NCI-H187 treated with DMSO at 0.1 percent for 48 hours (cell line): ENCODE measurements around the gene FNDC3A.
"Not testable (repeated sequence)": the region's sequence is repeated elsewhere in the genome, so short reads cannot be mapped to it uniquely, and the experiment has no call there.

ENCODE experiments used
- DNase-seq: peaks from one replicate; lab custom pipeline; 2025; lab: John Stamatoyannopoulos, UW

FNDC3A gene

GRCh38 chr13:49082653-49083536, 107.2 kb downstream of the FNDC3A start:
- DNase-seq, result no peak

GRCh38 chr13:49084961-49085360, 109.2 kb downstream of the FNDC3A start:
- no peak for DNase-seq

- DNase-seq, result no peak
These were observed 111.0 kb downstream of the FNDC3A start for GRCh38 chr13:49086722-49087121.

GRCh38 chr13:49093376-49093775, 117.7 kb downstream of the FNDC3A start:
- DNase-seq, result no peak

- no peak for DNase-seq
These were observed 121.7 kb downstream of the FNDC3A start for GRCh38 chr13:49097374-49097773.

- no peak for DNase-seq
These were observed 122.5 kb downstream of the FNDC3A start for GRCh38 chr13:49098198-49098597.

- DNase-seq, result no peak
These were observed 123.2 kb downstream of the FNDC3A start for GRCh38 chr13:49098771-49099512.

GRCh38 chr13:49099513-49099877, 123.8 kb downstream of the FNDC3A start:
- DNase-seq, result no peak

- DNase-seq, result no peak
These were observed 125.2 kb downstream of the FNDC3A start for GRCh38 chr13:49100637-49101570.

GRCh38 chr13:49108196-49108595, 132.5 kb downstream of the FNDC3A start:
- DNase-seq, result no peak

GRCh38 chr13:49110122-49110912, 134.6 kb downstream of the FNDC3A start:
- DNase-seq, result peak; percentile 78

GRCh38 chr13:49110913-49111170, 135.1 kb downstream of the FNDC3A start:
- no peak for DNase-seq

- no peak for DNase-seq
These were observed 137.2 kb downstream of the FNDC3A start for GRCh38 chr13:49112782-49113525.

- DNase-seq, result no peak
These were observed 138.0 kb downstream of the FNDC3A start for GRCh38 chr13:49113526-49114286.

GRCh38 chr13:49116873-49117272, 141.2 kb downstream of the FNDC3A start:
- DNase-seq, result no peak

- DNase-seq, result not testable (repeated sequence)
These were observed 142.7 kb downstream of the FNDC3A start for GRCh38 chr13:49118455-49118854.

GRCh38 chr13:49124693-49125304, 149.1 kb downstream of the FNDC3A start:
- DNase-seq, result no peak

GRCh38 chr13:49125964-49126524, 150.3 kb downstream of the FNDC3A start:
- no peak for DNase-seq

- DNase-seq, result no peak
These were observed 156.8 kb downstream of the FNDC3A start for GRCh38 chr13:49132479-49133002.
